ENCODE data around the gene PRDX2.
"Not testable (repeated sequence)": the region's sequence is repeated elsewhere in the genome, so short reads cannot be mapped to it uniquely, and the experiment has no call there.

The PRDX2 gene

DNA sequence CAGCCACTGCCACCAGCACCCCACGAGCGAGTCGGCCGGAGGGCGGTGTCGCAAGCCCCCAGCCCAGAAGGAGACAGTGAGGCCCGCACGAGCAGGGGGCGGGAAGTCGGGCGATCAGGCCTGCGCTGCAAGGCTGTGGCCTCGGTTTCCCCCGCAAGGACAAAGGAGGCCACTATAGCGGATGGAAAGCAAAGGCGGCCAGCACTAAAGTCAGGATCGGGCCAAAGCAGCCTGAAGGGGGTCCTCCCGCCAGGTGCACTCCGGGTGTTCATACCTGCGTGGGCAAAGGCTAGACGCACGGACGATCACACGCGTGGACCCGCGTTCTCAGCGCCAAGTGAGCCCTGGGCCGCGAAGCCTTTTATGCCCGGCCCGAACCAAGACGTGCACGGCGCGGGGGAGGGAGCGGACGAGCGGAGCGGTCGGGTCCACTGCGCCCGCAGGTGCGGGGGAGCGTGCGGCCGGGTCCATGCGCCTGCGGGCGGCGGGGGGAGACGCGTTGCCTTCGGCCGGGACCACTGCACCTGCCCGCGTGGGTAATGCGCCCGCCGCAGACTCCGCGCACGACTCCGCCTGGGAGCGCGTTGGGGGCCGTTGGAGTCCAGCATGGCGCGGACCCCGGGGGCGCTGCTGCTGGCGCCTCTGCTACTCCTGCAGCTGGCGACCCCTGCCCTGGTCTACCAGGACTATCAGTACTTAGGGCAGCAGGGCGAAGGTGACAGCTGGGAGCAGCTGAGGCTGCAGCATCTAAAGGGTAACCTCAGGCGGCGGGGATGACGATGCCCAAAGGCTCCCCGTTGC is at the start of gene PRDX2, which contains the start of gene THSD8:
Gene PRDX2, minus strand, starts transcription at position 335 of the 801 bp plus-strand sequence. CDS start 539 bp downstream, outside the sequence.
Gene THSD8, plus strand, starts transcription at position 604 of the 801 bp plus-strand sequence. Its CDS starts 3 bp downstream, at position 607.
- no peak for DNase-seq (ENCODE audit: low read depth)

DNA sequence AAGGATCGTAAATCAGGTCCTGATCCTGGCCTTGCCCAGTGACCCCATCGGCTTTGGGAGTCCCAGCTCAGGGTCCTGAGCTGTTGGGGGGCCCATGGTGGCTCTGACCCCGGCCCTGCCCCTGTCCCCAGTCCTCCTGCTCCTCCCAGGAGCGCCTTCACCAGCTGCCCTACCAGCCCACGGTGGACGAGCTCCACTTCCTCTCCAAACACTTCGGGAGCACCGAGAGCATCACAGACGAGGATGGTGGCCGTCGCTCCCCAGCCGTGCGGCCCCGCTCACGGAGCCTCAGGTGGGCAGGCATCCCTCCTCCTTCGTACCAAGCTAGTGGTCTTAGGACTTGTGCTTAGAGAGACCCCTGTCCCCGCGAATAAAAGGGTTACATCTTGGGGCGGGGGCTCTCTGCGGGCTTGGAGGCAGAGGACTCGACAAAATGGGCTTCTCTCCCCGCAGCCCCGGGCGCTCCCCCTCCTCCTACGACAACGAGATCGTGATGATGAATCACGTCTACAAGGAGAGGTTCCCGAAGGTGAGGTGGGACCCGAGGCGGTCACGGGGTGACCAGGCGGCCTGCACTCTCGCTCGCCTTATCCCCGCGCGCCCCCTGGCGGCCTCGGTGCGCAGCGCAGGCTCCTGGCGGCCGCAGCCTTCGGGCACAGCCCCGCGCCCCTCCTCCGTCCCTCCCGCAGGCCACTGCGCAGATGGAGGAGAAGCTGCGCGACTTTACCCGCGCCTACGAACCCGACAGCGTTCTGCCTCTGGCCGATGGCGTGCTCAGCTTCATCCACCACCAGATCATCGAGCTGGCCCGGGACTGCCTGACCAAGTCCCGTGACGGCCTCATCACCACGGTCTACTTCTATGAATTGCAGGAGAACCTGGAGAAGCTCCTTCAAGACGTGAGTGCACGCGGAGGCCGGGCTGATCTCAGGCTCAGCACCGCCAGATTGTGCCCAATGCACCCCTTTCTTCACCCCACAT is 45.8 kb upstream of the PRDX2 start:
- peak; percentile 27 for DNase-seq (ENCODE audit: low read depth)

DNA sequence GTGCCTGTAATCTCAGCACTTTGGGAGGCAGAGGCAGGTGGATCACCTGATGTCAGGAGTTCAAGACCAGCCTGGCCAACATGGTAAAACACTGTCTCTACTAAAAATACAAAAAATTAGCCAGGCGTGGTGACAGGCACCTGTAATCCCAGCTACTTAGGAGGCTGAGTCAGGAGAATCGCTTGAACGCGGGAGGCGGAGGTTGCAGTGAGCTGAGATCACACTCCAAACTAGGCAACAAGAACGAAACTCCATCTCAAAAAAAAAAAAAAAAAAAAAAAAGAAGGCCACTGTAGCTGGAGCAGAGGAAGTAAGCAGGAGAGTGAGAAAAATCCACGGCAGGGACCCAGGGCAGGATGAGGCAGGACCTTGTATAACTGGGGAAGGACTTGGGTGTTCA is 45.0 kb upstream of the PRDX2 start:
- not testable (repeated sequence) for DNase-seq (ENCODE audit: low read depth)

DNA sequence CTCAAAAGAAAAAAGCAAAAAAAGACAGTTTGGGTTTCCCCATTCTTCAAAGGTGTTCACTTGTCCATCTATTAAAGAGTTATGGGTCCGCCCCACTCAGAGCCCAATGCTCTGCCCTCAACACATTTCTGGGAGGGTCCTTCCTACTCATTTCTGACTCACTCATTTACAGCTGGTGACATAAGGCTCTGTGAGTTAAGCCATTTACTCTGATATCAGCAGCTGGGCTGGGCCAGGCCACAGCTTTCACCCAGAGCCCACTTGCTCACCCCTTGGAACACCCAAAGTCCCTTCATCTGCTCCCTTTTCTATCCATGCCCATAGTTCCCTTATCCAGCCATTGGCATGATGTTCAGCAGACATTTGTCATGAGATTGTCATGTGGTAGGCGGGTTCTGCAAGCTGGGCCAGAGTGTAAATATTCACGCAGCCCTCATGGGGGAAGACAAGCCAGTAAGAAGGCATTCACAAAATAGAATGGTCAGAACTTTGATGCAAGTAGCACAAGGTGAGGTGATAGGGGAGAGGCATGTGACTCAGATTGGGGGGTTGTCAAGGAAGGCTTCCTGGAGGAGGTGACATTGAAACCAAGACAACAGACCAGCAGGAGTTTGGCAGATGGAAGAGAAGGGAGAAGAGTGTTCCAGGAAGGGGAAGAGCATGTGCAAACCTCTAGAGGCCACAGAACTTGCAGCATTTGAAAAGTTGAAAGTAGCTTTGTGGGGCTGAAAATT is 42.6 kb upstream of the PRDX2 start:
- no peak for DNase-seq (ENCODE audit: low read depth)

DNA sequence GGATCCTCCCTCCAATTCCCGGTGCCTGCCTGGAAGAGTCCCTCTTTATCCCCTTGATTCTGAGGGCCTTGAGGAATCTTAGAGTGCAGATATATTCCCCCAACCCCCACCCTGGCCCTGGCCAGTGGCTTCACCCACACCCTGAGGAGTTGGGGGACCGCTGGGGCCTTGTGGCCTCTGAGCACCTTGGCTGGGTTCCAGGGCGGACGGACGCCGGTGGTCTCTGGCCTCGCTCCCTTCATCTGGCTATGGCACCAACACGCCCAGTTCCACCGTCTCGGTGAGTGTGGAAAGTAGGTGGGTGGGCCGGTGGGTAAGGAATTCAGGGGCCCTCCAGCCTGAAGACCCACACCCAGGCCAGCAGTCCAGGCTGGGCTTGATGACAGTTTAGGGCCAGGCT is 41.7 kb upstream of the PRDX2 start:
- DNase-seq (ENCODE audit: low read depth) = no peak

DNA sequence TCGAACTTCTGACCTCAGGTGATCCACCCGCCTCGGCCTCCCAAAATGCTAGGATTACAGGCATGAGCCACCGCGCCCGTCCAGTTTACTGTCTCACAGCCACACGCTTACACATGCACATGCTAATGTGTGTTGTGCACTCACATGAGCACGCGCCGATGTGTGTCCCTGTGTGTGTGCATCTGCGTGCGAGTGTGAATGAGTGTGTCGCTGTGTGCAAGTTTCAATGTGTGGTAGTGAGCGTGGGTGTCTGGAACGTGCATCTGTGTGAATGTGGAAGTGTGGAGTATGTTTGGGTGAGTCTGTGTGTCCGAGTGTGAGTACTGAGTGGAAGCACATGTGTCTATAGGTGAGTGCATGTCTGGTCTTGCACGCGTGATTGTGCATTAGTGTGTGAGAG is 40.9 kb upstream of the PRDX2 start:
- DNase-seq (ENCODE audit: low read depth) = no peak

DNA sequence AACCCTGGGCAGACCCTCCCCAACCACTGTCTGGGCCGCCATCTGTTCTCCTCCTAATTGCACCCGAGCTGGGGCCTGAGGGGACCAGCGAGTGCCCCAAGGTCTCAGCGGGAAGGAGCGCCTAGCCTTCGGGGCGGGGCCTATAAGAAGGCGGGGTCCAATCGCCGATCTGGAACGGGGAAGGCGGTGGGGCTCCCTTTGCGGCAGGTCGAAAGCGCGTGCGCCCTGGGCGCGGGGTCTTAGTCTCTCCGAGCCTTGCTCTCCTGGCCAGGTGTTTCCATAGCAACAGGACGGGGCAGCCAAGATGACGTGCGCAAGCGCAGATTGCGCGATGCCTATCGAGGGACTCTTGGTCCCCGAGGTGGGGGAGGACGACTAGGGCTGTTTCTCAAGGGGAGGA is 39.5 kb upstream of the PRDX2 start:
- no peak for DNase-seq (ENCODE audit: low read depth)

DNA sequence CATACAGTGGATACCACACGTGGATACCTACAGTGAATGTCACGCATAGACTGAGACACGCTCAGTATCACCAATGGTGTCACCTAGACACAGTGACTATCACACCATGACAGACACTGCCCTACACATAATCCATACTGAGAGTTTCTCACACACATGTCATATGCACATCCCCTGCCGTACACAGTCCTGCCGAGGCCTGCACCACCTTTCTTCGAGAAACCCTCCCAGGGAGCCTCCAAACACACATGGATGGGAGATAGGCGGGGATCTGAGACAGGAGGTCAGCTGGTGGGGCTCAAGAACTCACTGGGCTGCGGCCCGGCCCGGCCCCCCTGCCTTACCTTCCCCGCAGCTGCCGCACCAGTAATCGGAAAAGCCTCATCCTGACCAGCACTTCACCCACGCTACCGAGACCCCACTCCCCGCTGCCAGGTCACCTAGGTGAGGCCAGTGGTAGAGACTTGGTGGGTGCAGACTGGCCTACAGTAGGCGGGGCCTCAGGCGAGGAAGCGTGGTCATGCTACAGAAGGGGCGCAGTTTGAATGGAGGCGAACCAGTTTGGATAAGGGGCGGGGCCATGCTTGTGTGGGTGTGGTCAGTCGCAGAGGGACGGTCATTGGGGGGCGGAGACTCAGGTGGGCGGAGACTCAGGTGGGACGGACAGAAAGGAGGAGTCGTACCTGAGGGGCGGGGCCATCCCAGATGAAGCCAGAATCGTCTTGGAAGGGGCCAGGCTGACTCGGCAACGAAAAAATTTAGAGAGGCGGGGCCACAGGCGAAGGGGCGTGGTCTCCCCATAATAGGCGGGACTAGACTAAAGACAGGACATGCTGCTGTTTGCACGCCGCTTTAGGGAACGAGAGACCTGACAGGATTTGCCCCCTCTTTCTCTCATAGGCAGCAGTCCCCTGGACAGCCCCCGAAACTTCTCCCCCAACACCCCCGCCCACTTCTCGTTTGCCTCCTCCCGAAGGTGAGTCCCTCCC is 38.8 kb upstream of the PRDX2 start:
- DNase-seq (ENCODE audit: low read depth) = no peak

DNA sequence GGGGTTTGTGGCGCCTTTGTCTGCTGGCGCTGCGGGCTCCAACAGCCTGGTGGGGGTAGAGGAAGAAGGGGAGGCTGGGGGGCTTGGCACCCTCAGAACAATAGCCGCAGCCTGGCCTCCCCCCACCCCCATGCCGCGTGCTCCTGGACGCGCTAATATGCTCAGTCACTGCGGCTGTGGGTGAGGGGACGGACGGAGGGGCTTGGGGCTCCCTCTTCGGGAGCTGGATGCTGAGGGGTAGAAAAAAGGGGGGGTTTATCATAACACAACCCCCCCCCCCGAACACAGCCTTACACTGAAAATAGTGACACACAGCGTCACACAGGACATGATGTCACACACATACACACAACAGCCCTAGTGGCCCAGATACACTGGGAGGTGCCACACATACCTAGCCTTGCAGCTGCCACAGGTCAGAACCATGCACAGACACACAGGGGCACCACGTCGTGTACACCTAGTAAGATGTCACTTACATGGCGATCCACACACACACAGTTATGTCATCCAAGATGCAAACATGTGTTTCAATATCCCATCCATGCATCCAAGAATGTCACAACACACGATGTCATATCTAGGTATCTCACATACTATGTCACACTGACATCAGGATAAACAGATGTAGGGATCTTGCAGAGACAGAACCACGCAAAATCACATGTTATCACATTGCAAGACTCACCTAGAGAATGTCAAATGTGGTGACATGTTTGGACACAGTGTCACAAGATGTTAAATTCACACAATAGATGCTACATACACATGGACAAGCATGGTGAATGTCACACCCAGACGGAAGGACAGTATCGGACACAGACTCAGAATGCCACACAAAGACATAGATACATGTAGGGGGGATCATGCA is 37.5 kb upstream of the PRDX2 start:
- no peak for DNase-seq (ENCODE audit: low read depth)

DNA sequence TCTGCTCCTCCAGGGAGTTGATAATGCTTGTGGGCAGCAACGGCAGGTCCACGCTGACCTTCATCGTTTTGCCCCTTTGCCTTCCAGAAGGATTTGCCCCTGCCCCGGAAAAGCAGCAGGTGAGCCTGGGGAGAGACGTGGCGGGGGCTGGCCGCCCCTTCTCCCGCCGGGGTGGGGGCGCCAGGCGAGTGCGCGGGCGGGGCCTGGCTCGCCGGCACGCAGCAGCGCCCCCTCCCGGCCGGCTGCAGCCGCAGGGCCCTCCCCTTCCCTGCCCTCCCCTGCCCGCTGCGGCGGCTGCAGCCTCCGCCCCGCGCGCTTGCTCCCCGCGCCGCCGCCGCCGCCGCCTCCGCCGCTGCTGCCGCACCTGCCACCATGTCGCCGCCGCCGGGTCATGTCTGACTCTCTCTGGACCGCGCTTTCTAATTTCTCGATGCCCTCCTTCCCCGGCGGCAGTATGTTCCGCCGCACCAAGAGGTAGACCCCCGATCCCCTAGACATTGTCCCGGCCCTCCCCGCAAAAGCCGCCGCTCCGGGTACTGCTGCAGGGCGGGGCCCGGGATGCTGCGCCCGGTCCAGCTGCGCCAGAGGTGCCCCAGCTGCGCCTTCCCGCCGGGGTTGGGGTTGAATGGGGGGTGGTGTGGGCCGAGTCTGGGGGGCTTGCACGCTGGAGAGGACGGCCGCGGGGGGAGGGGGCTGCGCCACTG is 36.7 kb upstream of the PRDX2 start, which contains the start of gene MAST1:
Gene MAST1, plus strand, starts transcription at position 334 of the 704 bp plus-strand sequence. Its CDS starts 58 bp downstream, at position 392.
- DNase-seq (ENCODE audit: low read depth) = no peak

DNA sequence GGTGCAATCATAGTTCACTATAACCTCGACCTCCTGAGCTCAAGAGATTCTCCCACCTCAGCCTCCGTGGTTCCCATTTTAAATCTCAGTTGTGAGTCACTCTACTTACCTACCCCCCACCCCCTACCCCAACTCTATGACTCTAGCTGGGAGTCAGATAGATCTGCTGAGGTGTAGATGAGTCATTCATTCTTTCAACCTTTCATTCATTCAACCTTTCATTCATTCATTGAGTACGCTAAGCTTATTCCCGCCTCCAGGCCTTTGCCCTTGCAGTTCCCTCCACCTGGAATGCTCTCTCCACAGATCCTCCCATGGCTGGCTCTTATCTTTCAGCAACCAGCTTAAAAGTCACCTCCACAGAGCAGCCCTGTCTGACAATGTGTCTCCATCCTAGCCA is 35.6 kb upstream of the PRDX2 start:
- no peak for DNase-seq (ENCODE audit: low read depth)

DNA sequence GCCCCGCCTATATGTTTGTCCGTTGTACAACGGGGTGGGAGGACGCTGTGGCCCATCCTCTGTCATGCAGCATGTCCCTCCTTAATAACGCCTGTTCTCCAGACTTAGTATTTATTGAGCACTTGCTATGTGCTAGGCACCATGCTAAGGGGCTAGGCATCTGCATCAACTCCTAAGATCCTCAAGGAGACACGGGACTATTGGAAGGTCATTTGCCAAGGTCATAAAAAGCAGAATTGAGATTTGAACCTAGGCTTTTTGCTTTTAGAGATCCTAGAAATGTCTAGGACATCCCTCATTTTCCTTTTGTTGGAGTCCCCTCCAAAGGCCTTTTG is 34.9 kb upstream of the PRDX2 start:
- DNase-seq (ENCODE audit: low read depth) = no peak

DNA sequence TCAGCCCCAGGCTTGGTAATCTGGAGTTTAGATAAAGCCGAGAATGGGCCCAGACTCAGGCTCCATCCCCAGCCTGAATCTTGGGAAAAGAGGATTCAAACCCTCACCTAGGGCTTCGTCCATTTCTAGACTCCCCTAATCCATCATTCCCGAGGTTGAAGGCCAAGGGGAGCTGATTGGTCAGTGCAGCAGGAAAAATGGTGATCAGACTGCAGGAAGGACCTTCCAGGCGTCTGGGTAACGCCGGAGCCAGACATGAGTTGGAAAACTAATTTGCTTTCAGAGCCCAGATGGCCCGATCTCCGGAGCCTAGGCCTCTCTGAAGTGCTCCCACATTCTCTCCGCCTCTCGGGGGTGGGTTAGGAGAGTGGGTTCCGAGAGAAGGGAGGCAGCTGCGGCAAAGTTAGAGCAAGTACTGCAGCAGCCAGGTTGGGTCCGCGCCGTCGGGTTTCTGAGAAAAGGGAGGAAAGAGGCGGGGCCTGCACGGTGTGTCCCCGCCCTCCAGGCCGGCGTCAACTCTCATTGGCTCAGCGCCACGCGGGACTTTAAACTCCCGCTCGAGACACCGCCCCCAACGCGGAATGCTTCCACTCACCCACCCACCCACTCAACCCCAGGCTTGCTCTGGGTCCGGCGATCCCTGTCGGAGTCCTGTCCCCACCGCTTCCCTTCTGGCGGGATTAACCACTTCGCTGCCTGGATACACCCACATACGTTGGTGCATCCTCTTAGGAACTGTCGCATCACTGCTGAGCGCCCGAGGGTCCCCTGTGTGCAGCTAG is 33.6 kb upstream of the PRDX2 start:
- DNase-seq (ENCODE audit: low read depth) = no peak

DNA sequence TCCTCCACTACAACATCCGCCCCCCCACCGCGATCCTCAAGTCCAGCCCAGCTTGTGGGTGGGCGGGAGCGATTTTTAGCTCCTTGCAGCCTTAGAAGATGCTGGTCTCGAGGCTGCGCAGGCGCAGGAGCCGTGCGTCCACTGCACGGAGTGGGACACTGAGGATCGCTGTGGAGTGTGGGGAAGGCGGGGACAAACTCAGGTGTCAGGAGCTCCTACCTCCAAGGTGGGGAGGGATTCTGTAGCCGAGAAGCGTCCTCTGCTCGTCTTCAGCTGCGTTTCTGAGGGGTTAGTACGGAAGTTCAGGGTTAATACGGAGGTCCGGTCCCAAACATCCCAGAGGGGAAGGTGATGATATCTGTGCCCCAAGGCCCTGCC is 33.0 kb upstream of the PRDX2 start, which contains the start of gene RTBDN:
Gene RTBDN, minus strand, starts transcription at position 14 of the 378 bp plus-strand sequence. CDS start 4,600 bp downstream, outside the sequence.
- DNase-seq (ENCODE audit: low read depth) = no peak

DNA sequence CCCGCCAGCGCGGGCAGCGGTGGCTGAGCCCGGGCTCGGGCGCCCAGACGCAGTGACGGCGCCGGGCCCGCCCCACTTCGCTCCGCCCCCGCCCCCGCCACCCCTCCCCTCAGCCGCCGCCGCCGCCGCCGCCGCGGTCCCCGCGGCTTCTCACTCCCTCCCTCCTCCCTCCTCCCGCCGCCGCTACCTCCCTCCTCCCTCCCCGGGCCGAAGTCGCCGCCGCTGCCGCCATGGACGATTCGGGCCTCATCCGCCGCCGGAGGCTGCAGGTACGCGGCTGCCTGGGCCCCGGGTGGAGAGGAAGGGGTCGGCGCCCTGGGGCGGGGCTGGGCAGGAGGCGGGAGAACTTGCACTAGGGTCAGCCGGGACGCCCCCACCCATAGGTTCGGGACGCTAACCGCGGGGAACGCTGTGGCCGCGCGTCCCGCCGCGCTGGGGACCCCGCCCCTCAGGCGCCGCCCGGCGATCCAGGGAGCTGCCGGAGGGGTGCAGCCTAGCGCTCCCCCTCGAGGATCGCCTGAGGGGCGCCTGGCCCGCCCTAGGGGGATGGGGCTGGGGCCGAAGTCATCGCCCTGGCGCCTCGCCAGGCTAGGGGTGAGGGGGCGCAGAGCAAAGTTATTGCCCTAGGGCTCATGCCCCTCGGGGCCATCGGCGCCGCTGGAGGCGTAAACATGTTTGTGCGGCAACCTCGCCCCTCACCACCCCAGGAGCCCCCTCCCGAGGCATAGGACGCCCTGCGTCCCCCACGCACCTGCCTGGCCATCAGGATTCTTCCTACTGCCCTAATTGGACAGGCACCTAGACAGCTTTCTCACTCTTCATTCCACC is 32.4 kb upstream of the PRDX2 start:
- no peak for DNase-seq (ENCODE audit: low read depth)

DNA sequence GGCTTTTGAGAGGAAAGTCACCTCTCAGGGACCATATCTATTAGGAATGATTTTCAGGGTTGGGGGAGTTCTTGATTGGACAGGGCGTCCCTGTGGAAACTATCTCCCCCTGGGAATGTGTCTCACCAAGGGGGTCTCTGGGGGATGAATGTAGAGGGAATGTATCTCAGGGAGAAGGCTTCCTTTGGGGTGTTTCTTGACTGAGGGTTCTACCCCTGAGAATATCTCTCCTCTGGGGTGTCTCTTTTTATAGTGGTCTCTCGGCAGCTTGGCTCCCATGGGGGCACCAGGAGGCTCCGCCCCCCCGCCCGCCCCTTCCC is 31.8 kb upstream of the PRDX2 start:
- DNase-seq (ENCODE audit: low read depth) = no peak

DNA sequence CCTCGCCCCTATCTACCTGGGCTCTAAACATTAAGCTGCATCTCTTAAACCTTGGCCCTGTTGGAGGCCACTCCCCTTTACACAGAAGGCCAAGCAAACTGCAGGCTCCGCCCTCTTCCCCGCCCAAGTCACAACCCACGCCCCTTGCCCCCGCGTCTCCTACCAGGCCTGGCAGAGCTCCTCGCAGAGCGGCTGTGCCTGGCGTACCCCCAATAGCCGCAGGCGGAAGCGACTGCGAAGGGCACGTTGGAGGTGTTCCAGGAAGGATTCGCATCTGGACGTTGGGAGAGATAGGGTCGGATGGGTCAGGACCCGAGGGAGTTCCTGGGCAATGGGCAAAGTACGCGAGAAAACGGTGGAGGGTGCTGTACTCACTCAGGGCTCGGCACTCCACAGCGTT is 26.9 kb upstream of the PRDX2 start:
- DNase-seq (ENCODE audit: low read depth) = no peak
